HG02884 (cell line): ENCODE measurements around the gene ZNF678.

Experiments used
- ATAC-seq: cut with Tn5 transposase; IDR thresholded peaks from one replicate; pipeline ENCODE4 v1.9.1; 2021; ENCODE audit warnings: mild to moderate bottlenecking, moderate library complexity; ENCODE audit not compliant: unreplicated experiment

ZNF678 gene

GRCh38 chr1:227563324-227564201 is at the start of gene ZNF678:
TSS of gene ZNF678 (plus strand) at chr1:227563556. CDS start at chr1:227650992, 87,436 bp downstream.
- peak; percentile 94 for ATAC-seq

GRCh38 chr1:227518876-227519275 is 44.5 kb upstream of the ZNF678 start:
- no peak for ATAC-seq

DNA sequence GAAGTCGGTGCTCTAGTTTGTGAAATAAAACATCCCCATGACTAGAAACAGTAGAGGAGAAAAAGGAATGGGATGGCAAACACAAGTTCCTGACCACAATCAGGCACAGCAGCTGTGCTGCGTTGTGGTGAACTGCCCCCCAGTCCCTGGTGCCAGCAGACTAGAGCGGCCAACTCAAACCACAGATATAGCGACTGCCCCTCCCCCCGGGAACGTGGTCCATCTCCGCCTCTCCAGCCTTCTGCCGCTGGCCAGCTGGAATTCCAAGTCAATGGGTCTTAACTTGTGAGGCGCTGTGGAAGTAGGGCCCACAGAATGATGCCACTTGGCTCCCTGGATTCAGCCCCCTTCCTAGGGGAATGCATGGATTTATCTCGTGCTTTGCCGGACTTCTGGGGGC is 41.6 kb upstream of the ZNF678 start:
- no peak for ATAC-seq

- no peak for ATAC-seq
Observed at GRCh38 chr1:227526524-227526923, 36.8 kb upstream of the ZNF678 start.

GRCh38 chr1:227532019-227532619 is 31.2 kb upstream of the ZNF678 start:
- no peak for ATAC-seq

- no peak for ATAC-seq
Observed at GRCh38 chr1:227540170-227541098, 22.9 kb upstream of the ZNF678 start.

DNA sequence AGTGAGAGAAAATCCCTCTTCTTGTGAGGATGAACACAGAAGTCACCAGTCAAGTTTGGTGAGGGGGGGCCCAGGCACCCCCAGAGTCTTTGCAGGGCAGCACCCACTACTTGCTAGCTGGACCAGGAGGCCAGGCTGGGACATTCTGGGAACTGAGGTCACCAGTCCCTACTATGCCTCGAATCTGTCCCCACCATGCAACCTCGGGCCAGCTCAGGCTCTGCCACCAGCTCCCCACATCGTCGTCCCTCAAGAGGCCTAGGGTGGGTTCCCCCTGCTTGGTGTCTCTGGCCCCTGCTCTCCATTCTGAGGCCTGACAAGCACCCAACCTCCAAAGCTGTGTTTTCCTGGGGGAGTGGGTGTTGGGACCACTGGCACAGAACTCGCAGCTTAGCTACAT is 22.2 kb upstream of the ZNF678 start:
- ATAC-seq, result no peak

GRCh38 chr1:227541796-227542152 is 21.6 kb upstream of the ZNF678 start:
- no peak for ATAC-seq

- ATAC-seq, result peak; percentile 98
Observed at GRCh38 chr1:227542153-227543120, 20.9 kb upstream of the ZNF678 start.

DNA sequence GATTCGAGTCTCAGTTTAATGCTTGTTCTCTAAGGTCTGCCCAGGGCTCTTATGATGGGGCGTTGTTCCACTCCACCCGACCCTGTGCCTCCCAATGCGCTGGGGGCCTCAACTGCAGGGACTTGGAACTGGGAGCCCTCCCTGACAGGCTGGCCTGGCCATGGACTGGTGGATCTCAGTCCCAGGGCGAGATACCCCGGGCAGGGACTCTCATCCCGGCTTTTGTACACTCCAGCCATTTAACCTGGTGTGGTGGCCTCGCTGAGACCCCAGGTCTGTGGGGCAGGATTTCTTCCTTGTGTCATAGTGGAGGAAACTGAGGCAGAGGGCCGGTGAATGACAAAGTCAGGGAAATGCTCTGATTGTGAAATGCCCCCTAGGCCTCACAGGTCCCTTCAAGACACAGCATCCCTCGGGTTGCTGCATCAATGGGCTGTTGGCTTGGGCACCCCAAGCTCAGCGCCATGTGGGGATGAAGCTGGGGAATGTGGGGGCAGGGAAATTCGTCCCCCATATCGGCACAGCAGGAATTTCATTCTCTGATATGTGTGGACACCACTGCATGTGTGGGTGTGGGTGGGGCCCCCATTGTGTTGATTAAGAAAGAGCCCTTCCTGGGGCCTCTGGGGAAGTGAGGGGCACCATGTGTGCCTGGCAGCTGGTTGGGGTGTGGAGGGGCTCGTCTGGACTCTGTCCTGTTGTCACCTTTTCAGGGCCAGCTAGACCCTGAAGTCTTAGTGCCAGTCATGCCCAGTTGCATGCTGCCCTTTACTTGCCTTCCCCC is 19.9 kb upstream of the ZNF678 start:
- ATAC-seq, result no peak

- ATAC-seq, result no peak
Observed at GRCh38 chr1:227544067-227545050, 19.0 kb upstream of the ZNF678 start.

DNA sequence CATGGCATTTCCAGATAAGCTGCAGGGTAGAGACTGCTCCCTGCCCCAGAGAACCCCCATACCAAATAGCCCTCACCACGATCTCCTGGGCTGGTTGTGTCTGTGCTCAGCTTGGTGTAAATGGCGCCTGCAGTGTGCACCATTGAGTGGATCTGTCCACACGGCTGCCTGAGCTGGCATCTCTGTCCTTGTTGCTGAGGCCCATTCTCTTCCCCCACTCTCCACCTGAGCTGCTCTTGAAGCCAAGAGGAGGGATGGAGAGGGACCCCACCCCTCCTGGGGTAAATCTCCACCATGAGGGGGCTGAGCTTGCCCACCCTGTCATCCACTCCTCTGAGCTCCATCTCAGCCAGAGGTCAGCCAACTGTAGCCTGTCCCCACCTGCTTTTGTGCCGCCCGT is 18.0 kb upstream of the ZNF678 start:
- ATAC-seq, result no peak

GRCh38 chr1:227546059-227546458 is 17.3 kb upstream of the ZNF678 start:
- no peak for ATAC-seq

- ATAC-seq, result no peak
Observed at GRCh38 chr1:227546598-227547309, 16.6 kb upstream of the ZNF678 start.

- no peak for ATAC-seq
Observed at GRCh38 chr1:227547310-227548118, 15.8 kb upstream of the ZNF678 start.

DNA sequence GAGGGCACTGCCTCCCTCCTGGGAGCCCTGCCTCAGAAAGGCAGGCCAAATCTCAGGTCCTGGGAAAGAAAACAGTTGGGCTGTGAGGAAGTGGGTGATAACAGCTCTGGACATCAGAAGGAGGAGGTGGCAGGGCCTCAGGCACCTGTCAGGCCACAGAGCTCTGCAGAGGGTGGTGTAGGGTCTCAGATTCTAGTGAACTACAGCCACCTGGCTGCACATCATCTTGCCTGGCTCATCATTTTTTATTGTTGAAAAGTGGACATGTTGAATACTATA is 15.3 kb upstream of the ZNF678 start:
- ATAC-seq, result no peak

GRCh38 chr1:227548448-227548847 is 14.9 kb upstream of the ZNF678 start:
- ATAC-seq, result no peak
